Measurements from ENCODE around the gene MYEOV.

The MYEOV gene

GRCh38 chr11:69269926-69270697 lies 23.8 kb upstream of the MYEOV start:
- Histone ChIP-seq H3K4me3 (ENCODE audit: low read length) (no peak overlapping the region), H3K4me1 (ENCODE audit: insufficient read depth, low read length) (no peaks in the 10 kb centered on the region), H3K36me3 (ENCODE audit: insufficient read depth, low read length) (no peaks in the 10 kb centered on the region), H2AFZ (ENCODE audit: low read depth, low read length) (no peak overlapping the region), H3K27me3 (ENCODE audit: insufficient read depth, low read length) (peaks cover 2% of the 10 kb centered on the region), H3K9me3 (ENCODE audit: low read length) (no peaks in the 10 kb centered on the region)

GRCh38 chr11:69270941-69271340 lies 23.0 kb upstream of the MYEOV start:
- Histone ChIP-seq H2AFZ (ENCODE audit: low read depth, low read length) (no peak overlapping the region), H3K9me3 (ENCODE audit: low read length) (no peaks in the 10 kb centered on the region), H3K4me1 (ENCODE audit: insufficient read depth, low read length) (no peaks in the 10 kb centered on the region), H3K4me3 (ENCODE audit: low read length) (no peak overlapping the region), H3K27me3 (ENCODE audit: insufficient read depth, low read length) (peaks cover 2% of the 10 kb centered on the region), H3K36me3 (ENCODE audit: insufficient read depth, low read length) (no peaks in the 10 kb centered on the region)

GRCh38 chr11:69272055-69272454 lies 21.9 kb upstream of the MYEOV start:
- Histone ChIP-seq H3K4me1 (ENCODE audit: insufficient read depth, low read length) (no peaks in the 10 kb centered on the region), H3K27me3 (ENCODE audit: insufficient read depth, low read length) (peaks cover 2% of the 10 kb centered on the region), H3K4me3 (ENCODE audit: low read length) (no peak overlapping the region), H3K36me3 (ENCODE audit: insufficient read depth, low read length) (no peaks in the 10 kb centered on the region), H2AFZ (ENCODE audit: low read depth, low read length) (no peak overlapping the region), H3K9me3 (ENCODE audit: low read length) (no peaks in the 10 kb centered on the region)

- H3K36me3 ChIP-seq (ENCODE audit: insufficient read depth, low read length): no peaks in the 10 kb centered on the region
- H3K27me3 ChIP-seq (ENCODE audit: insufficient read depth, low read length): no peaks in the 10 kb centered on the region
- H3K4me3 ChIP-seq (ENCODE audit: low read length): no peak overlapping the region
- no peaks in the 10 kb centered on the region for H3K9me3 ChIP-seq (ENCODE audit: low read length)
- no peaks in the 10 kb centered on the region for H3K4me1 ChIP-seq (ENCODE audit: insufficient read depth, low read length)
- no peak overlapping the region for H2AFZ ChIP-seq (ENCODE audit: low read depth, low read length)
Measured at GRCh38 chr11:69272831-69273485, 21.0 kb upstream of the MYEOV start.

- Histone ChIP-seq H3K4me1 (ENCODE audit: insufficient read depth, low read length) (no peaks in the 10 kb centered on the region), H3K27me3 (ENCODE audit: insufficient read depth, low read length) (no peaks in the 10 kb centered on the region), H3K4me3 (ENCODE audit: low read length) (no peak overlapping the region), H2AFZ (ENCODE audit: low read depth, low read length) (no peak overlapping the region), H3K9me3 (ENCODE audit: low read length) (no peaks in the 10 kb centered on the region), H3K36me3 (ENCODE audit: insufficient read depth, low read length) (no peaks in the 10 kb centered on the region)
Measured at GRCh38 chr11:69273571-69273970, 20.4 kb upstream of the MYEOV start.

- H3K36me3 ChIP-seq (ENCODE audit: insufficient read depth, low read length): no peaks in the 10 kb centered on the region
- H3K9me3 ChIP-seq (ENCODE audit: low read length): no peaks in the 10 kb centered on the region
- no peaks in the 10 kb centered on the region for H3K4me1 ChIP-seq (ENCODE audit: insufficient read depth, low read length)
- no peaks in the 10 kb centered on the region for H3K27me3 ChIP-seq (ENCODE audit: insufficient read depth, low read length)
- no peak overlapping the region for H3K4me3 ChIP-seq (ENCODE audit: low read length)
- no peak overlapping the region for H2AFZ ChIP-seq (ENCODE audit: low read depth, low read length)
Measured at GRCh38 chr11:69274531-69275016, 19.4 kb upstream of the MYEOV start.

- Histone ChIP-seq H2AFZ (ENCODE audit: low read depth, low read length) (no peak overlapping the region), H3K4me3 (ENCODE audit: low read length) (no peak overlapping the region), H3K36me3 (ENCODE audit: insufficient read depth, low read length) (no peaks in the 10 kb centered on the region), H3K4me1 (ENCODE audit: insufficient read depth, low read length) (no peaks in the 10 kb centered on the region), H3K9me3 (ENCODE audit: low read length) (no peaks in the 10 kb centered on the region), H3K27me3 (ENCODE audit: insufficient read depth, low read length) (no peaks in the 10 kb centered on the region)
Measured at GRCh38 chr11:69275178-69275577, 18.8 kb upstream of the MYEOV start.

GRCh38 chr11:69276165-69276564 lies 17.8 kb upstream of the MYEOV start:
- H3K27me3 ChIP-seq (ENCODE audit: insufficient read depth, low read length): no peaks in the 10 kb centered on the region
- H3K4me3 ChIP-seq (ENCODE audit: low read length): no peak overlapping the region
- no peaks in the 10 kb centered on the region for H3K9me3 ChIP-seq (ENCODE audit: low read length)
- H3K4me1 ChIP-seq (ENCODE audit: insufficient read depth, low read length): no peaks in the 10 kb centered on the region
- H3K36me3 ChIP-seq (ENCODE audit: insufficient read depth, low read length): no peaks in the 10 kb centered on the region
- no peak overlapping the region for H2AFZ ChIP-seq (ENCODE audit: low read depth, low read length)

- H2AFZ ChIP-seq (ENCODE audit: low read depth, low read length): no peak overlapping the region
- H3K4me3 ChIP-seq (ENCODE audit: low read length): no peak overlapping the region
- no peaks in the 10 kb centered on the region for H3K9me3 ChIP-seq (ENCODE audit: low read length)
- H3K27me3 ChIP-seq (ENCODE audit: insufficient read depth, low read length): no peaks in the 10 kb centered on the region
- H3K36me3 ChIP-seq (ENCODE audit: insufficient read depth, low read length): no peaks in the 10 kb centered on the region
- no peaks in the 10 kb centered on the region for H3K4me1 ChIP-seq (ENCODE audit: insufficient read depth, low read length)
Measured at GRCh38 chr11:69277074-69277809, 16.7 kb upstream of the MYEOV start.

GRCh38 chr11:69278091-69278867 lies 15.7 kb upstream of the MYEOV start:
- Histone ChIP-seq H3K27me3 (ENCODE audit: insufficient read depth, low read length) (no peaks in the 10 kb centered on the region), H3K4me3 (ENCODE audit: low read length) (no peak overlapping the region), H3K4me1 (ENCODE audit: insufficient read depth, low read length) (no peaks in the 10 kb centered on the region), H3K9me3 (ENCODE audit: low read length) (no peaks in the 10 kb centered on the region), H3K36me3 (ENCODE audit: insufficient read depth, low read length) (no peaks in the 10 kb centered on the region), H2AFZ (ENCODE audit: low read depth, low read length) (no peak overlapping the region)

GRCh38 chr11:69280451-69280850 lies 13.5 kb upstream of the MYEOV start:
- H3K4me3 ChIP-seq (ENCODE audit: low read length): no peak overlapping the region
- no peaks in the 10 kb centered on the region for H3K27me3 ChIP-seq (ENCODE audit: insufficient read depth, low read length)
- no peaks in the 10 kb centered on the region for H3K9me3 ChIP-seq (ENCODE audit: low read length)
- no peaks in the 10 kb centered on the region for H3K4me1 ChIP-seq (ENCODE audit: insufficient read depth, low read length)
- H2AFZ ChIP-seq (ENCODE audit: low read depth, low read length): no peak overlapping the region
- H3K36me3 ChIP-seq (ENCODE audit: insufficient read depth, low read length): no peaks in the 10 kb centered on the region

GRCh38 chr11:69280994-69281393 lies 13.0 kb upstream of the MYEOV start:
- Histone ChIP-seq H3K4me3 (ENCODE audit: low read length) (no peak overlapping the region), H3K9me3 (ENCODE audit: low read length) (no peaks in the 10 kb centered on the region), H2AFZ (ENCODE audit: low read depth, low read length) (no peak overlapping the region), H3K4me1 (ENCODE audit: insufficient read depth, low read length) (no peaks in the 10 kb centered on the region), H3K27me3 (ENCODE audit: insufficient read depth, low read length) (no peaks in the 10 kb centered on the region), H3K36me3 (ENCODE audit: insufficient read depth, low read length) (no peaks in the 10 kb centered on the region)

Data from neuron (in vitro differentiated cells).